ENCODE data around the gene BBS9. TPM values are rescaled to one million over a fixed set of nuclear protein-coding genes. Genes with fewer than 3 reads are reported as not detected.

The BBS9 gene
- total RNA-seq, 4 donors from 2014 or later, result 8.6 to 22.5 (median 15.8) TPM

DNA sequence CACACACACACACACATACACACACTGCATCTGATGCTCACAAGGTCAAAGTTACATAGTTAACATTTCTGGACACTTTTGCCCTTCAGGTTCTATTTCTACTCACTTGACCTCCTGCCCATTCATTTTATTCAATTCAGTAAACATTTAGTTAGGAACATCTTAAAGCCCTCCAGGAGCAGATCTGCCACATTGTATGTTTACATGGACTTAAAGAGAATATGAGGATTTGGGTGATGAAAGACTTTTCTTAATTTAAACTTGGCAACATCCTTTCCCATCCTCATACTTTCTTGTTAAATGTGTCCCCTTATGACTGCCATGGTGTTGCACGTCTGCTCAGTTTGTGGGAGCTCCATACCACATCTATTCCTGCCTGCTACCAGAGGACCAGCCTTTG is 453.2 kb downstream of the BBS9 start:
- 85 to 100% methylated on average over 1 of the region's 1 CpG for WGBS, 2 donors (ENCODE audit: low coverage in 1 of 2)
- Histone ChIP-seq H3K4me3 (no peak overlapping the region), H3K36me3 (no peaks in the 10 kb centered on the region), H3K27me3 (no peaks in the 10 kb centered on the region), H3K27ac (no peak overlapping the region), H3K4me1 (no peaks in the 10 kb centered on the region), H3K9me3 (no peaks in the 10 kb centered on the region)
- TF ChIP-seq, protein P1, sequence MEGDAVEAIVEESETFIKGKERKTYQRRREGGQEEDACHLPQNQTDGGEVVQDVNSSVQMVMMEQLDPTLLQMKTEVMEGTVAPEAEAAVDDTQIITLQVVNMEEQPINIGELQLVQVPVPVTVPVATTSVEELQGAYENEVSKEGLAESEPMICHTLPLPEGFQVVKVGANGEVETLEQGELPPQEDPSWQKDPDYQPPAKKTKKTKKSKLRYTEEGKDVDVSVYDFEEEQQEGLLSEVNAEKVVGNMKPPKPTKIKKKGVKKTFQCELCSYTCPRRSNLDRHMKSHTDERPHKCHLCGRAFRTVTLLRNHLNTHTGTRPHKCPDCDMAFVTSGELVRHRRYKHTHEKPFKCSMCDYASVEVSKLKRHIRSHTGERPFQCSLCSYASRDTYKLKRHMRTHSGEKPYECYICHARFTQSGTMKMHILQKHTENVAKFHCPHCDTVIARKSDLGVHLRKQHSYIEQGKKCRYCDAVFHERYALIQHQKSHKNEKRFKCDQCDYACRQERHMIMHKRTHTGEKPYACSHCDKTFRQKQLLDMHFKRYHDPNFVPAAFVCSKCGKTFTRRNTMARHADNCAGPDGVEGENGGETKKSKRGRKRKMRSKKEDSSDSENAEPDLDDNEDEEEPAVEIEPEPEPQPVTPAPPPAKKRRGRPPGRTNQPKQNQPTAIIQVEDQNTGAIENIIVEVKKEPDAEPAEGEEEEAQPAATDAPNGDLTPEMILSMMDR (IDR thresholded peaks at IDR 0.05), result no peak
- TF ChIP-seq EP300 (IDR thresholded peaks at IDR 0.05; ENCODE audit: low read depth), result no peak
- TF ChIP-seq POLR2A (IDR thresholded peaks at IDR 0.05), result no peak
- no peak for TF ChIP-seq POLR2AphosphoS5 (IDR thresholded peaks at IDR 0.05)
- in situ Hi-C loops (cut with MboI; ENCODE audit: low pct_ligation_motif_present in 1 of 4, low pct_unique_long_range_greater_than_20kb in 1 of 4, low sequenced_read_pairs in 3 of 4), result no loop called here
- no peak for DNase-seq
- intact Hi-C loops (cut with DNase I; ENCODE audit: low total_unique reads), result no loop called here

DNA sequence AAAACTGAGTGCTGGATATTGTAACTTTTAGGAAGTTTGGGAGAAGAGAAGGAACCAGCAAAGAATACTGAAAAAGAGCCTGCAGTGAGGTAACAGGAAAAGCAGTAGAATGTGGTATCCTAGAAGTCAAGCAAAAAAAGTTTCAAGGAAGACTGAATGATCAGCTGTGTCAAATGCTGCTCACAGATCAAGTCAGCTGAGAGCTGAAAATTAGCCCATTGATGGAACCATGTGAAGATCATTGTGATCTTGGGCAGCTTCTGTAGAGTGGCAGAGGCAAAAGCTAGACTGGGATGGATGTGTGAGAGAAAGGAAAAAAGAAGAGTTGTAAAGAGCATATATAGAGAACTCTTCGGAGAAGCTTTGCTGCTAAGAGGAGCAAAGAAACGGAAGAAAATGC is 460.5 kb downstream of the BBS9 start:
- 97 to 100% methylated on average over 2 of the region's 2 CpGs for WGBS, 2 donors (ENCODE audit: low coverage in 1 of 2)
- Histone ChIP-seq H3K9me3 (no peaks in the 10 kb centered on the region), H3K36me3 (no peaks in the 10 kb centered on the region), H3K4me1 (peaks cover 0 to 9% (median 0%) of the 10 kb centered on the region in 4 donors), H3K4me3 (no peak overlapping the region), H3K27me3 (no peaks in the 10 kb centered on the region), H3K27ac (no peak overlapping the region)
- no peak for TF ChIP-seq EP300 (IDR thresholded peaks at IDR 0.05; ENCODE audit: low read depth)
- no peak for TF ChIP-seq POLR2A (IDR thresholded peaks at IDR 0.05)
- TF ChIP-seq, protein P1 (IDR thresholded peaks at IDR 0.05), result no peak
- intact Hi-C loops (cut with DNase I; ENCODE audit: low total_unique reads), result no loop called here
- no peak for DNase-seq
- in situ Hi-C loops (cut with MboI; ENCODE audit: low pct_ligation_motif_present in 1 of 4, low pct_unique_long_range_greater_than_20kb in 1 of 4, low sequenced_read_pairs in 3 of 4), result no loop called here

DNA sequence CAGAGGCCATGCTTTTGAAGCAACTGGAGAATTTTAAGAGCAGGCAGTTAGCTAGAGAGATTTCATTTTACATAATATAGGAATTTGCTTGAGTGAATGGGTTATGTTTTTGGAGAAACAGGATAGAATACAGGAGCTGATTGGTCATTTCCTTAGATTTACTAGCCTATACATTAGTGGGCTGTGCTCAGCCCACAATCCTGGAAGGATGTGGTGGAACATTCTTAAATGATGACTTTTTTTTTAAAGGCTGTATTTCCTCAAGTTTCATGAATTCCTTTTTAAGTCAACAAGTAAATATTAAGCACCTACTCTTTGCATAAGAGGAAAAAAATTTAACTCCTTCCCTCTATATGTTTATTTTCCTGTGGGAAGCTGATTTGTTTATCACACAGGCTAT is 461.6 kb downstream of the BBS9 start:
- Histone ChIP-seq H3K9me3 (no peaks in the 10 kb centered on the region), H3K4me3 (no peak overlapping the region), H3K4me1 (peaks cover 0 to 9% (median 0%) of the 10 kb centered on the region in 4 donors), H3K36me3 (no peaks in the 10 kb centered on the region), H3K27me3 (no peaks in the 10 kb centered on the region), H3K27ac (no peak overlapping the region)
- in situ Hi-C loops (cut with MboI; ENCODE audit: low pct_ligation_motif_present in 1 of 4, low pct_unique_long_range_greater_than_20kb in 1 of 4, low sequenced_read_pairs in 3 of 4), result no loop called here
- TF ChIP-seq POLR2A (IDR thresholded peaks at IDR 0.05) (no peak), EP300 (IDR thresholded peaks at IDR 0.05; ENCODE audit: low read depth) (no peak), POLR2AphosphoS5 (IDR thresholded peaks at IDR 0.05) (no peak)
- TF ChIP-seq, protein P1 (IDR thresholded peaks at IDR 0.05), result no peak
- no peak for DNase-seq
- intact Hi-C loops (cut with DNase I; ENCODE audit: low total_unique reads), result no loop called here

DNA sequence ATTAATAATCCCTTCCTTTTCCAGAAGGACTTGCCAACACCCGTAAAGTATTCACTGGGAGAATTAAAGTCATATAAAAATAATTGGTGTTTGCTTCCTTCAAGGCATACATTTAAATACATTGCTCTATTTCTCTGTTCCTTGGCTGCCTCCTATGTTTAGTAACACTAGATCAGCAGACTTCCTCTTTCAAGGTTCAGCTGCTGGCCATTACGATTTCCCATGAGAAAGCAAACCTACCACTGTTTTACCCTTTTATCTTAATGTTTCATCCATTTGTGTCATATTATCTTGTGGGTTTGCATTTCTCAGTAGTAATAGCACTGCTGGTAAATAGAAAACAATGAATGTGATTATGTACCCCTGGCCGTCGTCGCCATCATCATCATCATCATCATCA is 462.1 kb downstream of the BBS9 start:
- WGBS, 2 donors (ENCODE audit: low coverage in 1 of 2), result 74 to 76% methylated on average over 5 of the region's 5 CpGs

More for the DNA sequence above, 462.1 kb downstream of the BBS9 start:
- no peaks in the 10 kb centered on the region for H3K36me3 ChIP-seq
- intact Hi-C loops (cut with DNase I; ENCODE audit: low total_unique reads), result no loop called here
- no peaks in the 10 kb centered on the region for H3K27me3 ChIP-seq
- in situ Hi-C loops (cut with MboI; ENCODE audit: low pct_ligation_motif_present in 1 of 4, low pct_unique_long_range_greater_than_20kb in 1 of 4, low sequenced_read_pairs in 3 of 4), result no loop called here
- TF ChIP-seq POLR2A (IDR thresholded peaks at IDR 0.05), result no peak
- TF ChIP-seq POLR2AphosphoS5 (IDR thresholded peaks at IDR 0.05), result no peak
- TF ChIP-seq EP300 (IDR thresholded peaks at IDR 0.05; ENCODE audit: low read depth), result no peak
- TF ChIP-seq, protein P1 (IDR thresholded peaks at IDR 0.05), result no peak
- no peak overlapping the region for H3K4me3 ChIP-seq
- peaks cover 0 to 9% (median 0%) of the 10 kb centered on the region in 4 donors for H3K4me1 ChIP-seq
- no peak overlapping the region for H3K27ac ChIP-seq
- no peaks in the 10 kb centered on the region for H3K9me3 ChIP-seq
- no peak for DNase-seq
